ENCODE measurements around the gene PPBP.

PPBP gene

GRCh38 chr4:73992050-73992449 is 4.1 kb upstream of the PPBP start:
- Histone ChIP-seq H3K27ac (ENCODE audit: low read depth, low read length) (no peak overlapping the region), H3K79me2 (ENCODE audit: insufficient read depth, low read length) (no peaks in the 10 kb centered on the region), H2AFZ (ENCODE audit: low read depth, low read length, severe bottlenecking) (no peak overlapping the region), H3K36me3 (ENCODE audit: low read length) (no peaks in the 10 kb centered on the region), H3K27me3 (ENCODE audit: low read length) (no peaks in the 10 kb centered on the region), H4K20me1 (ENCODE audit: low read depth, low read length) (no peaks in the 10 kb centered on the region), H3K9me3 (ENCODE audit: insufficient read depth, low read length) (no peaks in the 10 kb centered on the region), H3K9me2 (replicated peaks; ENCODE audit: insufficient read depth, low read length) (no peaks in the 10 kb centered on the region), H3F3A (ENCODE audit: insufficient read depth) (no peaks in the 10 kb centered on the region), H3K4me2 (ENCODE audit: low read depth, low read length, poor library complexity, severe bottlenecking) (no peak overlapping the region), H3K9ac (ENCODE audit: low read length) (no peak overlapping the region), H3K4me3 (ENCODE audit: insufficient read depth, low read length, poor library complexity, severe bottlenecking) (no peak overlapping the region)
- TF ChIP-seq EZH2phosphoT487 (conservative IDR thresholded peaks at IDR 0.05; ENCODE audit: low read length) = no peak
- no peak for TF ChIP-seq CTCF (IDR thresholded peaks at IDR 0.05; ENCODE audit: insufficient read depth, low read length, poor library complexity, severe bottlenecking)

- Histone ChIP-seq H3K9ac (ENCODE audit: low read length) (no peak overlapping the region), H3F3A (ENCODE audit: insufficient read depth) (no peaks in the 10 kb centered on the region), H3K9me2 (replicated peaks; ENCODE audit: insufficient read depth, low read length) (no peaks in the 10 kb centered on the region), H3K9me3 (ENCODE audit: insufficient read depth, low read length) (no peaks in the 10 kb centered on the region), H3K4me3 (ENCODE audit: insufficient read depth, low read length, poor library complexity, severe bottlenecking) (no peak overlapping the region), H3K79me2 (ENCODE audit: insufficient read depth, low read length) (no peaks in the 10 kb centered on the region), H2AFZ (ENCODE audit: low read depth, low read length, severe bottlenecking) (no peak overlapping the region), H3K4me2 (ENCODE audit: low read depth, low read length, poor library complexity, severe bottlenecking) (no peak overlapping the region), H3K36me3 (ENCODE audit: low read length) (no peaks in the 10 kb centered on the region), H3K27ac (ENCODE audit: low read depth, low read length) (no peak overlapping the region), H3K27me3 (ENCODE audit: low read length) (no peaks in the 10 kb centered on the region), H4K20me1 (ENCODE audit: low read depth, low read length) (no peaks in the 10 kb centered on the region)
- no peak for TF ChIP-seq EZH2phosphoT487 (conservative IDR thresholded peaks at IDR 0.05; ENCODE audit: low read length)
- TF ChIP-seq CTCF (IDR thresholded peaks at IDR 0.05; ENCODE audit: insufficient read depth, low read length, poor library complexity, severe bottlenecking) = no peak
These were observed 3.7 kb upstream of the PPBP start for GRCh38 chr4:73991742-73992000.

GRCh38 chr4:73990988-73991741 is 3.2 kb upstream of the PPBP start:
- H3K4me2 ChIP-seq (ENCODE audit: low read depth, low read length, poor library complexity, severe bottlenecking) = no peak overlapping the region

More at GRCh38 chr4:73990988-73991741, 3.2 kb upstream of the PPBP start:
- no peak overlapping the region for H2AFZ ChIP-seq (ENCODE audit: low read depth, low read length, severe bottlenecking)
- H4K20me1 ChIP-seq (ENCODE audit: low read depth, low read length) = no peaks in the 10 kb centered on the region
- no peaks in the 10 kb centered on the region for H3K36me3 ChIP-seq (ENCODE audit: low read length)
- no peaks in the 10 kb centered on the region for H3K9me3 ChIP-seq (ENCODE audit: insufficient read depth, low read length)
- H3K27ac ChIP-seq (ENCODE audit: low read depth, low read length) = no peak overlapping the region
- no peak for TF ChIP-seq EZH2phosphoT487 (conservative IDR thresholded peaks at IDR 0.05; ENCODE audit: low read length)
- no peak for TF ChIP-seq CTCF (IDR thresholded peaks at IDR 0.05; ENCODE audit: insufficient read depth, low read length, poor library complexity, severe bottlenecking)
- H3F3A ChIP-seq (ENCODE audit: insufficient read depth) = no peaks in the 10 kb centered on the region
- H3K27me3 ChIP-seq (ENCODE audit: low read length) = no peaks in the 10 kb centered on the region
- H3K9me2 ChIP-seq (replicated peaks; ENCODE audit: insufficient read depth, low read length) = no peaks in the 10 kb centered on the region
- no peak overlapping the region for H3K4me3 ChIP-seq (ENCODE audit: insufficient read depth, low read length, poor library complexity, severe bottlenecking)
- H3K9ac ChIP-seq (ENCODE audit: low read length) = no peak overlapping the region
- H3K79me2 ChIP-seq (ENCODE audit: insufficient read depth, low read length) = no peaks in the 10 kb centered on the region
